ENCODE measurements around the gene SLAMF9.
"Not testable (repeated sequence)": the region's sequence is repeated elsewhere in the genome, so short reads cannot be mapped to it uniquely, and the experiment has no call there.

SLAMF9 gene

GRCh38 chr1:159913451-159914192, 40.4 kb downstream of the SLAMF9 start:
- Histone ChIP-seq H3K36me3 (ENCODE audit: insufficient read depth, low read length) (no peaks in the 10 kb centered on the region), H3K27me3 (ENCODE audit: insufficient read depth, low read length) (no peaks in the 10 kb centered on the region), H3K4me3 (ENCODE audit: low read depth, low read length) (no peak overlapping the region), H3K27ac (ENCODE audit: low read depth, low read length) (no peak overlapping the region), H3K4me1 (ENCODE audit: control insufficient read depth, insufficient read depth, low read length, unreplicated experiment) (peaks cover 68% of the 10 kb centered on the region), H2AFZ (ENCODE audit: low read length, unreplicated experiment) (no peak overlapping the region), H3K79me2 (ENCODE audit: control insufficient read depth, insufficient read depth, low read length, unreplicated experiment) (no peaks in the 10 kb centered on the region)

- Histone ChIP-seq H3K27me3 (ENCODE audit: insufficient read depth, low read length) (no peaks in the 10 kb centered on the region), H3K4me3 (ENCODE audit: low read depth, low read length) (no peak overlapping the region), H3K4me1 (ENCODE audit: control insufficient read depth, insufficient read depth, low read length, unreplicated experiment) (peaks cover 58% of the 10 kb centered on the region), H3K36me3 (ENCODE audit: insufficient read depth, low read length) (no peaks in the 10 kb centered on the region), H3K79me2 (ENCODE audit: control insufficient read depth, insufficient read depth, low read length, unreplicated experiment) (no peaks in the 10 kb centered on the region), H3K27ac (ENCODE audit: low read depth, low read length) (peak overlapping the region; percentile 82), H2AFZ (ENCODE audit: low read length, unreplicated experiment) (no peak overlapping the region)
Measured at GRCh38 chr1:159911326-159912070, 42.5 kb downstream of the SLAMF9 start.

- Histone ChIP-seq H3K79me2 (ENCODE audit: control insufficient read depth, insufficient read depth, low read length, unreplicated experiment) (no peaks in the 10 kb centered on the region), H3K27me3 (ENCODE audit: insufficient read depth, low read length) (no peaks in the 10 kb centered on the region), H2AFZ (ENCODE audit: low read length, unreplicated experiment) (no peak overlapping the region), H3K4me1 (ENCODE audit: control insufficient read depth, insufficient read depth, low read length, unreplicated experiment) (peaks cover 35% of the 10 kb centered on the region), H3K27ac (ENCODE audit: low read depth, low read length) (no peak overlapping the region), H3K4me3 (ENCODE audit: low read depth, low read length) (no peak overlapping the region), H3K36me3 (ENCODE audit: insufficient read depth, low read length) (no peaks in the 10 kb centered on the region)
Measured at GRCh38 chr1:159908031-159908940, 45.8 kb downstream of the SLAMF9 start.

- Histone ChIP-seq H2AFZ (ENCODE audit: low read length, unreplicated experiment) (no peak overlapping the region), H3K36me3 (ENCODE audit: insufficient read depth, low read length) (no peaks in the 10 kb centered on the region), H3K4me3 (ENCODE audit: low read depth, low read length) (no peak overlapping the region), H3K79me2 (ENCODE audit: control insufficient read depth, insufficient read depth, low read length, unreplicated experiment) (no peaks in the 10 kb centered on the region), H3K27me3 (ENCODE audit: insufficient read depth, low read length) (no peaks in the 10 kb centered on the region), H3K27ac (ENCODE audit: low read depth, low read length) (no peak overlapping the region), H3K4me1 (ENCODE audit: control insufficient read depth, insufficient read depth, low read length, unreplicated experiment) (peaks cover 23% of the 10 kb centered on the region)
Measured at GRCh38 chr1:159906960-159907359, 47.1 kb downstream of the SLAMF9 start.

- not testable (repeated sequence) for H3K27ac ChIP-seq (ENCODE audit: low read depth, low read length); H3K36me3 ChIP-seq (ENCODE audit: insufficient read depth, low read length); H3K4me3 ChIP-seq (ENCODE audit: low read depth, low read length); H2AFZ ChIP-seq (ENCODE audit: low read length, unreplicated experiment); H3K4me1 ChIP-seq (ENCODE audit: control insufficient read depth, insufficient read depth, low read length, unreplicated experiment); H3K27me3 ChIP-seq (ENCODE audit: insufficient read depth, low read length); H3K79me2 ChIP-seq (ENCODE audit: control insufficient read depth, insufficient read depth, low read length, unreplicated experiment)
Measured at GRCh38 chr1:159904036-159904435, 50.0 kb downstream of the SLAMF9 start.

GRCh38 chr1:159902541-159902940, 51.5 kb downstream of the SLAMF9 start:
- Histone ChIP-seq H3K4me1 (ENCODE audit: control insufficient read depth, insufficient read depth, low read length, unreplicated experiment) (peaks cover 10% of the 10 kb centered on the region), H3K36me3 (ENCODE audit: insufficient read depth, low read length) (no peaks in the 10 kb centered on the region), H2AFZ (ENCODE audit: low read length, unreplicated experiment) (no peak overlapping the region), H3K4me3 (ENCODE audit: low read depth, low read length) (no peak overlapping the region), H3K79me2 (ENCODE audit: control insufficient read depth, insufficient read depth, low read length, unreplicated experiment) (no peaks in the 10 kb centered on the region), H3K27me3 (ENCODE audit: insufficient read depth, low read length) (no peaks in the 10 kb centered on the region), H3K27ac (ENCODE audit: low read depth, low read length) (no peak overlapping the region)

Data from ACC112 (cell line).